ENCODE data around the gene ARHGEF5.
"Not testable (repeated sequence)": the region's sequence is repeated elsewhere in the genome, so short reads cannot be mapped to it uniquely, and the experiment has no call there.

ARHGEF5 gene

GRCh38 chr7:144384555-144385245 is 29.5 kb downstream of the ARHGEF5 start:
- DNase-seq = no peak

DNA sequence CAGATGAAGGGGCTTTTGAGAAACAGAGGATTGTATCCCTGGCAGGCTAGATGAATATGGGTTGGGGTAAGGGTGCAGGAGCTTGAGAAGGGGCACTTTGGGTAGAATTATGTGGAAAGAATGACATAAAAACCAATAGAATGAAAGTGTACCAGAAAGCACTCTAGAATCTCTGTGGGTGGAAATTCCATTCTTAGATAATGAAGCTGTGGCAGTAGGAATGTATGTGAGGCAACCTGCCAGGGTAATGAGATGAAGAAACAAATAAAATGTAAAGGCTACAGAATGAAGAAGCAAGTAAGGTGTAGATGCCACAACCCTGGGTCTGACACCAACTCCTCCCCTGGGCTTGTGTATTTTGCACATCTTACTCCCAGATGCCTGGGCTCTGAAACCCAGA is 31.5 kb downstream of the ARHGEF5 start:
- DNase-seq = no peak

GRCh38 chr7:144388950-144389349 is 33.7 kb downstream of the ARHGEF5 start:
- DNase-seq = no peak

DNA sequence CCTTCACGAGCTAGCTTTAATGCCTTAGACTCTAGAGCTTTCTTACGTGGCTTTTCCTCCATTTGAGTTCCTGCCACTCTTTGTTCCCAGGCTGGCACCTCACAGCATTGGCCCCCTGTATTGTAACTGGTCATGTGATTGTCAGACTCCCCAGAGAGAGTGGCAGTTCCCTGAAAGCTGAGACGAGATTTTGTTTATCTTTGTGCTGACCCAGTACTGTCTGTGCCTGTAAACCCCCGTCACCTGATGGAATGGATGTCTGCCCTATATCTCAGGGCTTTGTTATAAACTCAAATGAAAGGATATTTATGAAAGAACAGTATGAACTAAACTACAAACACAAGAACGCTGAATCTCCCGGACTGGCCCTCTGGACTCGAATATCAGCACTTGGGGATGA is 35.3 kb downstream of the ARHGEF5 start:
- no peak for DNase-seq

- DNase-seq = no peak
Measured at GRCh38 chr7:144391014-144391413, 35.8 kb downstream of the ARHGEF5 start.

- peak; percentile 48 for DNase-seq
Measured at GRCh38 chr7:144391823-144392255, 36.6 kb downstream of the ARHGEF5 start.

GRCh38 chr7:144397086-144397485 is 41.9 kb downstream of the ARHGEF5 start:
- no peak for DNase-seq

DNA sequence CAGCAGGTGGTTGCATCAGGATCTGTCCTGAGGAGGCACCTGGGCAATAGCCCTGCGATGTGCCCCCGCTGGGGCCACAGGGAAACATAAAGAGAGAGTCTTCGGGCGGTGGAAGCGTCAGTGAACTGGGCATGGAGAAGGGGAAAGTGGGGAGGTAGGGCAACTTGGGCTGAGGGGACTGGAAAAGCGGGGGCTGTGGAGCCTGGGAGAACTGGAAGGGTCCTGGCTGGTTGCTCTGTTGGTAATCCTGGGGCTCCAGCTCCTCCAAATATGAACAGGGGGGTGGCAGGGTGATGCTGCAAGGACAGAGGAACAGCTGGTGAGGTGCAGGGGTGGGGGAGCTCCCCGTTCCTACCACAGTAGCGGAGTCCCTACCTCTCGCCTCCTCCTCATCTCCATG is 43.1 kb downstream of the ARHGEF5 start:
- no peak for DNase-seq

GRCh38 chr7:144398911-144399310 is 43.7 kb downstream of the ARHGEF5 start:
- DNase-seq = no peak

DNA sequence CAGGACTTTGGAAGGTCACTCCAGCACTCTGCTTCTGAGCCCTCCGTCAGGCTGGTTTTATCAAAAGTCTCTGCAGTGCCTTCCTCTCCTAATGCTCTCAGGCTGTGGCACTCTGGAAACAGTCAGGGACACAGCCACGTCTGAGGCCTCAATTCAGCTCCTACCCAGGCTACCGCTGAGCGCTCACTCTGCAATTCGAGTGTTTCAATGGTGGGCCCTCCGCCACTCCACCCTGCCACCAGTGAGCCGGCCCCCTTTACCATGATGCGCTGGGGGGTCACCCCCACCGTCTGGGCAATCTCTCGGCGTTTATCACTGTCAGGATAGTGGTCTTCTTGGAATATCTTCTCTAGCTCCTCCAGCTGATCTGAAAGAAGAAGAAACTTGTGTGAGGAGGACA is 44.7 kb downstream of the ARHGEF5 start:
- DNase-seq = no peak

DNA sequence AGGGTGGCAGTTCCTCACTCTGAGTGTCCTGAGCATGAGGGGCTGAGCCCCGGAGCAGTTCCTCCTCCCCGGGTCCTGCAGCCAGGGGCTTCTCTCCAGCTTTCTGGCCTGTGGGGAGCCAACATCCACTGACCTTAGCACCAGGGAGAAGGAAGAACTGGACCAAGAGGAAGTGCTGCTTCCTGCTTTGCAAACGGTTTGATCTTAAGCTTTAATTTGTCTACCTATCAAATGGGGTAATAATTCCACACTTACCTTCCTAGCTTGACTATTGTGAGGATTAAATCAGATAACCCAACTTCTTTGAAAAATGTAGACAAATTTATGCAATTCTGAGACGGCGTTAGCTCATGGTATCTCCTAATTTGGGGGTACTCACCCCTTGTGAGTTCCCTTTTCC is 46.3 kb downstream of the ARHGEF5 start:
- no peak for DNase-seq

- no peak for DNase-seq
Measured at GRCh38 chr7:144403102-144403501, 47.9 kb downstream of the ARHGEF5 start.

GRCh38 chr7:144403649-144404061 is 48.5 kb downstream of the ARHGEF5 start, which contains the start of gene NOBOX:
NOBOX (minus strand) TSS chr7:144403693.
- no peak for DNase-seq

DNA sequence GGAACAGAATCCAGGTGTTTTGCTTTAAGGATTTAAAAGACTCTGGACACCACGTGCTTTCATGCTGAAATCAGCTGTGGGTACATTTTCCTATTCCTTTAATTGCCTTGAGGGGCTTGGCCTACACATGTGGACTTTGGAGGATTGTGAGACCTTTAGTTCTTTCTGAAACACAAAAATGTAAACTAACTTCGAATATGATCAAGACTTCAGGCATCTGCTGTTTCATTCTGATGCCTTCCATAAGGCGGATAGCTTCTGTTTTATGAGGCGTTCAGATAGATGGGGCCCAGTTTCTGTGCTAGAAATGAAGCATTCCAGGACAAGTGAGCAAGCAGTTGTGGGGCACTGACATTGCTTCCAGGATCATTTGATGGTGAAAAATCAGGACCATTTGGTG is 49.7 kb downstream of the ARHGEF5 start:
- no peak for DNase-seq

DNA sequence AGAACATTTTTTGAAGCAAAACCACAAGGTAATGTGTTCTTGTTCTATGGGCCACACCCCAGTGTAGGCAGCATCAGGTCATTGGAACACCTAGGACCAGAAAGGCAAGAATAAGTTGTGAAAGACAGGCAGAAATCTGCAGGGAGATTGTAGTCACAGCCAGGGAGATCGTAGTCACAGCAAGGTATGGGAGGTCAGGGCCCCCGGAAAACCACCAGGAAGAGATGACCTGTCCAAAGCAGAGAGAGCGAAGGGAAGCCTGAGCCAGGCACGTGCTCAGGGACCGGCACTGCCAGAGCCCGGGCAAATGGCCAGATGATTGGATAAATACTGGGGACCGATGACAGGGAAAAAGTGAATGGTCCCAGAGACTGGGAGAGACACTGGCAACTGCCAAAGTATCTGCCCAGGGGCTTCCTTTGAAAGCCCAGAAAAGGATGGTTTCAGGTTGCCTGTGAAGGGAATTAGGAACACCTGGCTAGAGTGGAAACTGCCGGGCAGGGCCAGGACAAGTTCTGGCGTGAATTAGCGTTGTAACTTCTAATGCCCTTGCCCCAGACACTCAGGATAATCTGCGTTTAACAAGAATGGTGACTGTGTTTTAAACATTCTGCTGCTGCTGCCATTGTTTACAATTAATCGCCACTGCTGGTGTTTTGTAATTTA is 52.2 kb downstream of the ARHGEF5 start:
- peak; percentile 30 for DNase-seq

DNA sequence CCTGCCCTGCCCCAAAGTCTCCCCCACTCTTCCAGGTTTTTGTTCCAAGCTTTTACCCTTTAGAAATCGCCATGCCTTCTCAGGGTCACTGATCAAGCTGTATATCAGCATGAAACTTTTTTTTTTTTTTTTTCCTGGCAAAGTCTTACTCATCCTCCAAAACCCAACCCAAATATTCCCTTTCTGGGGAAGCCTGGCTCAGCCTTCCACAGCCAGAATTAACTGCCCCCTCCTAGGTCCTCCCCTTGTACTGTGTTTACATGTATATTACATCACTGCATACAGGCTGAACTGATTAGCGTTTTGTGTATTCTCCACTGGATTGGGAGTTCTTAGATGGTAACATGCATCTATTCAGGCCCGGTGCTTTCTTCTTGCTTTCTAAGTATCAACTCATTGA is 52.9 kb downstream of the ARHGEF5 start:
- no peak for DNase-seq

- no peak for DNase-seq
Measured at GRCh38 chr7:144410441-144410840, 55.2 kb downstream of the ARHGEF5 start.

DNA sequence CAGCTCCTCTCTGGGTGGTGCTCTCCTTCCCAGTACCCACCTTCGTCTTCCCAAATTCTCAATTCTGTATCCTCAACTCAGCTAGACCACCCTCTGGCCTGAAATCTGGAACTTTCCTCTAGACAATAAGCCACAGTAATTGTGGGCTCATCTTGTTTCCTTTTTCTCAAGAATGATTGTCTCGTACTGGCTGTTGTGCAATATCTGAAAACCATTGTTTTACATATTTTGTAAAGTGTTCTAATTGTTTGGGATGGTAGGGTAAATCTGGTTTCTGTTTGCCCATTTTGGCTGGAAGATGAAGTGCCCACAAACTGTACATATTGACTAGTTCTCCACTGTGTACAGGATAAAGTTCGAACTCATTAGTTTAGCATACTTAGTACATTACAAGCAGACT is 59.6 kb downstream of the ARHGEF5 start:
- DNase-seq = no peak

GRCh38 chr7:144415858-144416257 is 60.7 kb downstream of the ARHGEF5 start:
- DNase-seq = no peak

DNA sequence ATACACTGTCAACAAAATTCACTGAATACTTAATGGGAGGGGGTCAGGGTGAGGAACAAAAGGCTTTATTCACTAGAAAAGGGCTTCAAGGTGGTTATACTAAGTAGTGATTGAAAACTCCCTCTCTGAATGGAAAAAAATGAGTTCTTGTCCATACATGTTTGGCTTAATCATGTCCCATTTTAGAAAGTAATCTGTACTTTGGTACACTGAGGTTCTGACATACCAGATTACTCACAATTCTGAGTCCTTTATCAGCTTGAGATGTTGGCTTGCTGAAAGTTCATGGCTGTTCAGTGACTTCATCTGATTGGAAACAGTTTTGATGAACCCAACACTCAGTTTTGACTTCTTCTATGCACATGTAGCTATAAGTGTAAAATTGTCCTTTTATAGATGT is 61.1 kb downstream of the ARHGEF5 start:
- DNase-seq = no peak

DNA sequence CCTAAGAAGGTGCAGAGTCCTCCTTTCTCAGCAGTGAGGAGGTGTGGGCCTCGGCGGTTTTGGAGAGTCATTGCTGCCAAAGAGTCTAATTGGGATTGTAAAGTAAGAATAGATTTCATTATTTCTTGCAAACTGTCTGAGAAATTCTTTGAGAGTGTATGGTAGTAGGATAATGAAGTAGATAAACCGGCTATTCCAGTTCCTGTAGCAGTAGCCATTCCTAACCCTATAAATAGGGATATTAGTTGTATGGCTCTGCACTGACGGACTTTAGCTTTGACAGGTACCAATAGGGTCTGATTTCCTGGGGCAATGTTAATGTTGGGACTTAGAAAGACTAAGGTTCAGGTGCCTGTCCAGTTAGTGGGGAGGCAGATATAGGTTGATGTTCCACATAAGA is 63.7 kb downstream of the ARHGEF5 start:
- not testable (repeated sequence) for DNase-seq

DNA sequence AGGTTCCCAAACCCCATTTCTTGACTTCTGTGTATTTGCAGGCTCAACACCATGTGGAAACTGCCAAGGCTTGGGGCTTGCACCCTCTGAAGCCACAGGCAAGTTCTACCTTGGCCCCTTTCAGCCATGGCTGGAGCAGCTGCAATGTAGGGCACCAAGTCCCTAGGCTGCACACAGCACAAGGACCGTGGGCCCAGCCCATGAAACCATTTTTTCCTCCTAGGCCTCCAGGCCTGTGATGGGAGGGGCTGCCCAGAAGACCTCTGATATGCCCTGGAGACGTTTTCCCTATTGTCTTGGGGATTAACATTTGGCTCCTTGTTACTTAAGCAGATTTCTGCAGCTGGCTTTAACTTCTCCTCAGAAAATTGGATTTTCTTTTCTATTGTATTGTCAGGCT is 72.3 kb downstream of the ARHGEF5 start:
- not testable (repeated sequence) for DNase-seq

DNA sequence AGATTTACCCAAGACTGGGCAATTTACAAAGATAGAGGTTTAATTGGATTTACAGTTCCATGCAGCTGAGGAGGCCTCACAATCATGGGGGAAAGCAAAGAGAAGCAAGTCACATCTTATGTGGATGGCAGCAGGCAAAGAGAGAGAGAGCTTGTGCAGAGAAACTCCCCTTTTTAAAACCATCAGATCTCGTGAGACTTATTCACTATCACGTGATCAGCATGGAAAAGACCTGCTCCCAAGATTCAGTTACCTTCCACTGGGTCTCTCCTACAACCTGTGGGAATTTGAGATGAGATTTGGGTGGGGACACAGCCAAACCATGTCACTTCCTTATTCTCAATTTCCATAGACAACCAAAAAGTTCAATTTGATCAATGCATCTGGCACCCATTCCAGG is 73.2 kb downstream of the ARHGEF5 start:
- DNase-seq = no peak
